Islet precursor cell (in vitro differentiated cells): Measurements from ENCODE around the gene MUSTN1.

Experiments used
- DNase-seq: peaks from one replicate; pipeline ENCODE4 v3.0.0-alpha.2; 2018

The MUSTN1 gene

GRCh38 chr3:52834871-52835501 lies at the start of gene MUSTN1:
Gene MUSTN1 (minus strand): TSS chr3:52835019. CDS start chr3:52834948, 71 bp downstream.
- no peak for DNase-seq

- no peak for DNase-seq
These were observed 47.6 kb upstream of the MUSTN1 start for GRCh38 chr3:52882377-52882776.

- DNase-seq: peak; percentile 48
These were observed 47.1 kb upstream of the MUSTN1 start for GRCh38 chr3:52881871-52882270.

- DNase-seq: no peak
These were observed 45.7 kb upstream of the MUSTN1 start for GRCh38 chr3:52880474-52880873.

- no peak for DNase-seq
These were observed 45.2 kb upstream of the MUSTN1 start for GRCh38 chr3:52880047-52880446.

- DNase-seq: no peak
These were observed 44.8 kb upstream of the MUSTN1 start for GRCh38 chr3:52879581-52879980.

- no peak for DNase-seq
These were observed 44.3 kb upstream of the MUSTN1 start for GRCh38 chr3:52879090-52879489.

GRCh38 chr3:52877085-52877484 lies 42.3 kb upstream of the MUSTN1 start:
- no peak for DNase-seq

GRCh38 chr3:52874864-52875587 lies 40.2 kb upstream of the MUSTN1 start:
- DNase-seq: no peak

GRCh38 chr3:52874160-52874701 lies 39.4 kb upstream of the MUSTN1 start:
- DNase-seq: no peak

GRCh38 chr3:52873433-52874159 lies 38.8 kb upstream of the MUSTN1 start:
- no peak for DNase-seq

GRCh38 chr3:52872245-52872644 lies 37.4 kb upstream of the MUSTN1 start:
- DNase-seq: no peak

- DNase-seq: no peak
These were observed 36.9 kb upstream of the MUSTN1 start for GRCh38 chr3:52871761-52872160.

GRCh38 chr3:52870471-52870870 lies 35.7 kb upstream of the MUSTN1 start:
- DNase-seq: no peak

- DNase-seq: no peak
These were observed 31.6 kb upstream of the MUSTN1 start for GRCh38 chr3:52866427-52866826.

- DNase-seq: no peak
These were observed 31.2 kb upstream of the MUSTN1 start for GRCh38 chr3:52865994-52866393.

- no peak for DNase-seq
These were observed 25.6 kb upstream of the MUSTN1 start for GRCh38 chr3:52860424-52860768.

GRCh38 chr3:52859686-52860423 lies 25.0 kb upstream of the MUSTN1 start:
- no peak for DNase-seq

GRCh38 chr3:52857864-52858263 lies 23.0 kb upstream of the MUSTN1 start:
- no peak for DNase-seq

GRCh38 chr3:52857133-52857532 lies 22.3 kb upstream of the MUSTN1 start:
- DNase-seq: no peak

- DNase-seq: no peak
These were observed 21.8 kb upstream of the MUSTN1 start for GRCh38 chr3:52856666-52857065.

- DNase-seq: no peak
These were observed 19.2 kb upstream of the MUSTN1 start for GRCh38 chr3:52854013-52854412.

GRCh38 chr3:52852419-52852818 lies 17.6 kb upstream of the MUSTN1 start:
- no peak for DNase-seq
